PC-9 (cell line): ENCODE measurements around the gene PAK3. TPM values are rescaled to one million over a fixed set of nuclear protein-coding genes. Genes with fewer than 3 reads are reported as not detected.

Experiments used
- BruUV-seq: library from RNA; stranded (reverse); fragments of 400-500 nt; replicated peaks from 2 replicates; lab custom pipeline; 2021; lab: Mats Ljungman, UMichigan
- CTCF ChIA-PET: fragments of 300-600 bp; sonication (Branson Sonifier 250); formaldehyde crosslinking; loops from one replicate; lab custom pipeline; 2022; ENCODE audit warnings: antibody characterized with exemption; lab: Charles Lee
- POLR2A ChIA-PET: fragments of 300-600 bp; sonication (Branson Sonifier 250); formaldehyde crosslinking; loops from one replicate; lab custom pipeline; 2022; ENCODE audit warnings: antibody characterized with exemption; ENCODE audit not compliant: unreplicated experiment; lab: Charles Lee
- DNase-seq, 2 experiments: peaks; one replicate each; pipeline versions ENCODE4 v3.0.0 to v3.0.0-alpha.2; 2015 to 2022; ENCODE audit warnings: mixed read lengths in 1 of 2
- H2AFZ ChIP-seq: fragments of 200-600 bp; sonication (generic); 2 replicates; pipeline ENCODE4 v1.8.1; 2017; ENCODE audit warnings: antibody characterized with exemption
- H3F3A ChIP-seq: fragments of 200-600 bp; sonication (generic); 2 replicates; pipeline ENCODE4 v1.8.1; 2017; ENCODE audit warnings: antibody characterized with exemption, mild to moderate bottlenecking, low read depth; ENCODE audit not compliant: insufficient read depth
- H3K27ac ChIP-seq: fragments of 200-600 bp; sonication (generic); 2 replicates; pipeline ENCODE4 v1.6.1; 2016; ENCODE audit warnings: mixed run types
- H3K27me3 ChIP-seq: fragments of 200-600 bp; sonication (generic); 2 replicates; pipeline ENCODE4 v1.6.1; 2016; ENCODE audit warnings: low read depth, mixed run types; ENCODE audit not compliant: insufficient read depth
- H3K36me3 ChIP-seq: fragments of 200-600 bp; sonication (generic); 2 replicates; pipeline ENCODE4 v1.6.1; 2016; ENCODE audit warnings: low read depth, mixed run types
- H3K4me1 ChIP-seq: fragments of 200-600 bp; sonication (generic); replicated peaks from 2 replicates; pipeline ENCODE4 v1.6.1; 2016; ENCODE audit warnings: mixed run types; ENCODE audit not compliant: insufficient read depth
- H3K4me2 ChIP-seq: fragments of 200-600 bp; sonication (generic); 2 replicates; pipeline ENCODE4 v1.6.1; 2017; ENCODE audit warnings: mixed run types
- H3K4me3 ChIP-seq: fragments of 200-600 bp; sonication (generic); 2 replicates; pipeline ENCODE4 v1.6.1; 2016; ENCODE audit warnings: mixed run types
- H3K79me2 ChIP-seq: fragments of 200-600 bp; sonication (generic); 2 replicates; pipeline ENCODE4 v1.6.1; 2017; ENCODE audit warnings: low read depth, mixed run types
- H3K9me2 ChIP-seq: fragments of 200-600 bp; sonication (generic); 2 replicates; pipeline ENCODE4 v1.8.1; 2017; ENCODE audit warnings: mild to moderate bottlenecking; ENCODE audit not compliant: insufficient read depth
- H3K9me3 ChIP-seq: fragments of 200-600 bp; sonication (generic); 2 replicates; pipeline ENCODE4 v1.8.1; 2016; ENCODE audit warnings: low read depth; ENCODE audit not compliant: insufficient read depth
- H4K20me1 ChIP-seq: fragments of 200-600 bp; sonication (generic); 2 replicates; pipeline ENCODE4 v1.8.1; 2017; ENCODE audit not compliant: insufficient read depth
- CTCF ChIP-seq: fragments of 200-600 bp; sonication (generic); conservative IDR thresholded peaks from 2 replicates; pipeline ENCODE4 v1.6.1; 2017; ENCODE audit warnings: mixed run types, antibody characterized with exemption, mild to moderate bottlenecking, moderate library complexity
- EZH2 ChIP-seq: fragments of 200-600 bp; sonication (generic); IDR thresholded peaks from 2 replicates; pipeline ENCODE4 v1.8.0; 2017; ENCODE audit warnings: antibody characterized with exemption, low read depth
- intact Hi-C: fragments of 100-400 bp; cut with micrococcal nuclease; formaldehyde crosslinking; loops from one replicate; pipeline ENCODE4 v1.10.0; 2022; ENCODE audit not compliant: unreplicated experiment
- total RNA-seq: library from RNA; stranded (reverse); gene quantifications from 2 replicates; pipeline ENCODE4 v1.2.3, GENCODE V29; 2021

Gene PAK3
- total RNA-seq, 1 experiment from 2014 or later = not detected

DNA sequence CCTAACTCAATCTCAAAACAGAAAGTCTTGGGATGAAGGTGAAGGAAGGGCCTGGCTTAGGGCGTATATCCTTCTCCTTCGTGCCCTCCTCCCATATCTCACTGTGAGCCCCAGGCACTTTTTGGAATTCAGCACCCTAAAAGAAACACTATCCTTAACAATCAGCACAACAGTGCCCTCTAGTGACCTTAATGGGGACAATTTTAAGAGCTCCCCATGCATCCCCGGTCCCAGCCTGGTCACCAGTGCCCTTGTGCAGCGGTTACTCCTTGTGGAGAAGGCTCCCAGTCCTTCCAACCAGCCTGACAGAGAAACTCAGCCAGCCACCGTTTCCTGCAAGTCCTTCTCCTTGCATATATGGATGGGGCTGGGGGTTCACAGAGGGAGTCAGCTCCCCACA is 4.2 kb downstream of the PAK3 start:
- intact Hi-C loops = loop anchor here (5.0 kb wide), 1 partner anchor 648 kb away; no protein-coding TSS in a partner anchor

DNA sequence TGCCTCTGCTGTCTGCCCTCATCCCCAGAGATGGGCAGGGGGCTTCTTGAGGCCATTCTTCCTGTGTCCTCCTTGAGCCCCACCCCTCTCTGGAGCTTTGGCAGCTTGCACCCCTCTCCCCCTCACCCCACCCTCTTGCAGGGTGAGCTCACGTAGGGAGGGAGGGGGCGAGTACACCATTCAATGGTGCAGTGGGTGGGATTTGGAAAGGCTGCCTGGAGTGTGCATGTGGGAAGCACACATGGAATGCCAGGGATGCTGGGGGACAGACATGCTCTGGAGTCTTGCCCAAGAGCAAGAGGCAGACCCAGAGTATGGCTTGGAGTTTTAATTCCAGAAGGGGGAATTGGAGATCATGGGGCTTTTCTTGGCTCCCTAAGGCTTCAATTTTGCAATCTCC is 5.6 kb downstream of the PAK3 start:
- Histone ChIP-seq H3K9me2 (no peaks in the 10 kb centered on the region), H3K4me3 (no peak overlapping the region), H3K4me2 (no peak overlapping the region), H2AFZ (no peak overlapping the region), H3K27ac (no peak overlapping the region), H3F3A (no peaks in the 10 kb centered on the region), H3K27me3 (no peaks in the 10 kb centered on the region), H3K79me2 (no peaks in the 10 kb centered on the region), H4K20me1 (no peaks in the 10 kb centered on the region), H3K9me3 (no peaks in the 10 kb centered on the region), H3K36me3 (no peaks in the 10 kb centered on the region), H3K4me1 (no peaks in the 10 kb centered on the region)
- ChIA-PET CTCF (no interaction called here), POLR2A (no interaction called here)
- DNase-seq = no peak
- no peak for TF ChIP-seq EZH2
- no peak for TF ChIP-seq CTCF
- no TSS peak for BruUV-seq
- intact Hi-C loops = loop anchor here (5.0 kb wide), 1 partner anchor 649 kb away; no protein-coding TSS in a partner anchor

More for the DNA sequence above, 4.2 kb downstream of the PAK3 start:
- DNase-seq = peak in 1 of 2 experiments; percentile 13
- ChIA-PET POLR2A (no interaction called here), CTCF (interaction anchor here (0.9 kb wide), 1 partner anchor 247 kb away, joined by 7 read pairs; no protein-coding TSS in a partner anchor)
- Histone ChIP-seq H3K4me1 (no peaks in the 10 kb centered on the region), H3K36me3 (no peaks in the 10 kb centered on the region), H4K20me1 (no peaks in the 10 kb centered on the region), H2AFZ (no peak overlapping the region), H3K9me3 (no peaks in the 10 kb centered on the region), H3K9me2 (no peaks in the 10 kb centered on the region), H3K27ac (no peak overlapping the region), H3F3A (no peaks in the 10 kb centered on the region), H3K4me3 (no peak overlapping the region), H3K27me3 (peaks cover 6% of the 10 kb centered on the region; the same call in 1 of the 2 replicates), H3K79me2 (no peaks in the 10 kb centered on the region), H3K4me2 (no peak overlapping the region)
- no TSS peak for BruUV-seq
- TF ChIP-seq CTCF = peak; percentile 69
- TF ChIP-seq EZH2 = no peak

DNA sequence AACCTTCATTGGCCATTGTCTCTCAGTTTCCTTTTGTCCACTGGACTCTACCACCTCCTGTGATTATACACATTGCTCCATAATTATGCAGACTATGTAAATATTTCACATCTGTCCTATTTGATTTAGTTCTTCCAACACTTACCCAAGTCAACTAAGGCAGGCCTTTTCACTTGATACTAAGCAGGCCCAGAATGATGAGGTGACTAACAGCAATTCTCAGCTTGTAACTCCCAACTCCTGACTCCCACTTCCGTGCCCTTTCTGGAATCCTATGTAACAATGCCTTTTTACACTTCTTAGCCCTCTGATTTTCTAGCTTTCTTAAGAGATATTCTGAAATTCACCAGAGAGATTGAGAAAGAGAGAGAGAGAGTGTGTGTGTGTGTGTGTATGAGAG is 6.6 kb downstream of the PAK3 start:
- H3K79me2 ChIP-seq = no peaks in the 10 kb centered on the region
- H3F3A ChIP-seq = no peaks in the 10 kb centered on the region
- ChIA-PET CTCF (no interaction called here), POLR2A (no interaction called here)
- no peak for TF ChIP-seq EZH2
- no peak for TF ChIP-seq CTCF
- intact Hi-C loops = loop anchor here (5.0 kb wide), 1 partner anchor 650 kb away; no protein-coding TSS in a partner anchor
- no peak overlapping the region for H3K27ac ChIP-seq
- H3K27me3 ChIP-seq = no peaks in the 10 kb centered on the region
- H2AFZ ChIP-seq = no peak overlapping the region
- H3K9me3 ChIP-seq = no peaks in the 10 kb centered on the region
- H3K4me2 ChIP-seq = no peak overlapping the region
- no peak for DNase-seq
- H3K36me3 ChIP-seq = no peaks in the 10 kb centered on the region
- no peak overlapping the region for H3K4me3 ChIP-seq
- H3K9me2 ChIP-seq = no peaks in the 10 kb centered on the region
- H3K4me1 ChIP-seq = no peaks in the 10 kb centered on the region
- no peaks in the 10 kb centered on the region for H4K20me1 ChIP-seq
- BruUV-seq = no TSS peak
